HepG2 (cell line): ENCODE results near the gene FAAP20. TPM values are rescaled to one million over a fixed set of nuclear protein-coding genes. Genes with fewer than 3 reads are reported as not detected.
A peak's percentile ranks its signal among the peaks of the same experiment; 100 is the strongest.

Source experiments
- HNRNPLL ChIP-seq: fragments of 200-400 bp; formaldehyde crosslinking; IDR thresholded peaks from 2 replicates; pipeline ENCODE4 v1.6.1; 2017; ENCODE audit warnings: mild to moderate bottlenecking, low read depth, low read length; ENCODE audit not compliant: poor library complexity, severe bottlenecking
- IKZF4 ChIP-seq: sonication (generic); formaldehyde crosslinking; IDR thresholded peaks from 2 replicates; pipeline ENCODE4 v1.5.1; 2020; ENCODE audit warnings: borderline replicate concordance, mild to moderate bottlenecking, low read depth, missing genetic modification reagents; ENCODE audit errors: not compliant biosample characterization
- MEIS1 ChIP-seq: sonication (generic); formaldehyde crosslinking; IDR thresholded peaks from 2 replicates; pipeline ENCODE4 v1.9.0; 2021; ENCODE audit warnings: mild to moderate bottlenecking, missing genetic modification reagents, moderate library complexity, borderline replicate concordance
- MEIS2 ChIP-seq: sonication (generic); formaldehyde crosslinking; IDR thresholded peaks from 2 replicates; pipeline ENCODE4 v1.9.0; 2021; ENCODE audit warnings: mild to moderate bottlenecking, missing genetic modification reagents
- MXD4 ChIP-seq: IDR thresholded peaks from 2 replicates; pipeline ENCODE4 v1.6.1; 2016; ENCODE audit warnings: mild to moderate bottlenecking, missing biosample characterization, missing genetic modification reagents
- SATB2 ChIP-seq: sonication (generic); formaldehyde crosslinking; IDR thresholded peaks from 2 replicates; pipeline ENCODE4 v1.5.0; 2020; ENCODE audit warnings: missing genetic modification reagents
- SIN3A ChIP-seq: IDR thresholded peaks from 2 replicates; pipeline ENCODE4 v1.6.1; 2011; ENCODE audit warnings: low read depth, mild to moderate bottlenecking, control low read depth, low read length, borderline replicate concordance
- YEATS2 ChIP-seq: sonication (generic); formaldehyde crosslinking; IDR thresholded peaks from 2 replicates; pipeline ENCODE4 v1.4.0; 2020; ENCODE audit warnings: missing genetic modification reagents, borderline replicate concordance
- ZBTB38 ChIP-seq: sonication (generic); formaldehyde crosslinking; IDR thresholded peaks from 2 replicates; pipeline ENCODE4 v1.5.1; 2020; ENCODE audit warnings: mild to moderate bottlenecking, missing genetic modification reagents
- ZNF747 ChIP-seq: sonication (generic); formaldehyde crosslinking; IDR thresholded peaks from 2 replicates; pipeline ENCODE4 v1.8.1; 2023; ENCODE audit warnings: missing genetic modification reagents, mild to moderate bottlenecking, borderline replicate concordance
- polyA plus RNA-seq, 8 experiments: library from polyadenylated mRNA; depleted of rRNA in 3 of 8; stranded (reverse) in 7 of 8; unstranded in 1 of 8; fragments of >200 nt; fragmentation: Illumina TruSeq in 4 of 8; extraction: Trizol in 4 of 8; gene quantifications; 2 replicates each; pipeline versions ENCODE4 v1.2.1 to v1.2.3, GENCODE V29; 2011 to 2016; ENCODE audit warnings: low read depth in 4 of 8, missing spikeins in 1 of 8, mixed read lengths in 1 of 8; ENCODE audit not compliant: insufficient read depth in 1 of 8
- total RNA-seq, 5 experiments: library from RNA; depleted of rRNA; stranded (reverse); fragments of >200 nt; fragmentation: Illumina TruSeq; extraction: Trizol; gene quantifications; 2 replicates each; pipeline ENCODE4 v1.2.3, GENCODE V29; 2016; ENCODE audit warnings: low read depth in 1 of 5
- TF ChIP-seq, protein P1 (sequence below): sonication (generic); formaldehyde crosslinking; IDR thresholded peaks from 2 replicates; pipeline ENCODE4 v1.8.0; 2022; ENCODE audit warnings: mild to moderate bottlenecking, missing genetic modification reagents, borderline replicate concordance
- TF ChIP-seq, protein P2 (sequence below): sonication (generic); formaldehyde crosslinking; IDR thresholded peaks from 2 replicates; pipeline ENCODE4 v1.5.0; 2020; ENCODE audit warnings: mild to moderate bottlenecking, missing genetic modification reagents, moderate library complexity
- TF ChIP-seq, protein P3 (sequence below): sonication (generic); formaldehyde crosslinking; IDR thresholded peaks from 2 replicates; pipeline ENCODE4 v1.9.0; 2021; ENCODE audit warnings: missing genetic modification reagents, borderline replicate concordance
- TF ChIP-seq, protein P4 (sequence below): sonication (generic); formaldehyde crosslinking; IDR thresholded peaks from 2 replicates; pipeline ENCODE4 v1.4.0; 2020; ENCODE audit warnings: mild to moderate bottlenecking, low read depth, missing genetic modification reagents

Gene FAAP20
- total and polyA plus RNA-seq, 2 of the 13 experiments (the other 11 are each of a cell fraction or from before 2014, with no cell fraction given), result 9.6 to 10.8 TPM

DNA sequence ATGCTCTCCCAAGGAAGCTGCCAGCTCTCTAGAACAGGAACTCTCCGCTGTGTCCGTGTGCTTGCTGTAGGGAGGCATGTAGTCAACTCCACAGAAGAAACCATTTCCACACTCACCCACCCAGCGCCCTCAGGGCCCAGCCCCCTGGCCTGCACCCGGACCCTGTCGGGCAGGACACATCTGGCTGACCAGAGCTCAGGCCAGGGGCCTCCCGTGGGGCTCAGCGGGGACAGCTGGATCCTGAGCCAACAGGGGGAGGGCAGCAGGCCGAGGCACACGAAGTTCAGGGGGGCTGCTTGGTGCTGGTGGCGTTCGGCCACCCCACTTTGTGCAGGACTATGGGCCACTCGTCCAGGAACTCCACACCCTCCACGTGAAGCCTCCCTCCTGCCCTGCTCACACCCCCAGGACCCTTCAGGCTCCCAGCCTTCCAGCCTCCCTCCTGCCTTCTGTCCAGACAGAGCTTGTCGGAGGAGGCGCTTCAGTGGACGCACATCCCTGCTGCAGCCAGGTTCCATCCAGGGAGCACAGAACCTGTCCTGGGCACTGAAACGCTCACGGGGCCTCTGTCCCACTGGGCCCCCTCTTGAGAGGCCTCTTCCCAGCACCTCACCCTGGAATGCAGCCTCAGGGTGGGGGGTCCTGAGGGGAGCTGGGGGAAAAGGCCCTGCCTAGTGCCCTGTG, 15.0 kb upstream of the FAAP20 start (continued):
- TF ChIP-seq, protein P1, sequence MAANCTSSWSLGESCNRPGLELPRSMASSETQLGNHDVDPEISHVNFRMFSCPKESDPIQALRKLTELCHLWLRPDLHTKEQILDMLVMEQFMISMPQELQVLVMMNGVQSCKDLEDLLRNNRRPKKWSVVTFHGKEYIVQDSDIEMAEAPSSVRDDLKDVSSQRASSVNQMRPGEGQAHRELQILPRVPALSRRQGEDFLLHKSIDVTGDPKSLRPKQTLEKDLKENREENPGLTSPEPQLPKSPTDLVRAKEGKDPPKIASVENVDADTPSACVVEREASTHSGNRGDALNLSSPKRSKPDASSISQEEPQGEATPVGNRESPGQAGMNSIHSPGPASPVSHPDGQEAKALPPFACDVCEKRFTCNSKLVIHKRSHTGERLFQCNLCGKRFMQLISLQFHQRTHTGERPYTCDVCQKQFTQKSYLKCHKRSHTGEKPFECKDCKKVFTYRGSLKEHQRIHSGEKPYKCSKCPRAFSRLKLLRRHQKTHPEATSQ (CRISPR knock-in tag), result no peak
- TF ChIP-seq MEIS2 (CRISPR knock-in tag), result no peak
- no peak for TF ChIP-seq ZNF747
- TF ChIP-seq MEIS1, result no peak
- TF ChIP-seq SIN3A, result no peak
- TF ChIP-seq SATB2 (CRISPR knock-in tag), result no peak
- TF ChIP-seq IKZF4, result no peak
- TF ChIP-seq ZBTB38, result 0 out of 2 replicates have a peak, but pooled peaks have one; percentile 21
- no peak for TF ChIP-seq YEATS2
- no peak for TF ChIP-seq HNRNPLL
- TF ChIP-seq, protein P2, sequence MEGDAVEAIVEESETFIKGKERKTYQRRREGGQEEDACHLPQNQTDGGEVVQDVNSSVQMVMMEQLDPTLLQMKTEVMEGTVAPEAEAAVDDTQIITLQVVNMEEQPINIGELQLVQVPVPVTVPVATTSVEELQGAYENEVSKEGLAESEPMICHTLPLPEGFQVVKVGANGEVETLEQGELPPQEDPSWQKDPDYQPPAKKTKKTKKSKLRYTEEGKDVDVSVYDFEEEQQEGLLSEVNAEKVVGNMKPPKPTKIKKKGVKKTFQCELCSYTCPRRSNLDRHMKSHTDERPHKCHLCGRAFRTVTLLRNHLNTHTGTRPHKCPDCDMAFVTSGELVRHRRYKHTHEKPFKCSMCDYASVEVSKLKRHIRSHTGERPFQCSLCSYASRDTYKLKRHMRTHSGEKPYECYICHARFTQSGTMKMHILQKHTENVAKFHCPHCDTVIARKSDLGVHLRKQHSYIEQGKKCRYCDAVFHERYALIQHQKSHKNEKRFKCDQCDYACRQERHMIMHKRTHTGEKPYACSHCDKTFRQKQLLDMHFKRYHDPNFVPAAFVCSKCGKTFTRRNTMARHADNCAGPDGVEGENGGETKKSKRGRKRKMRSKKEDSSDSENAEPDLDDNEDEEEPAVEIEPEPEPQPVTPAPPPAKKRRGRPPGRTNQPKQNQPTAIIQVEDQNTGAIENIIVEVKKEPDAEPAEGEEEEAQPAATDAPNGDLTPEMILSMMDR (CRISPR knock-in tag), result no peak
- TF ChIP-seq, protein P3, sequence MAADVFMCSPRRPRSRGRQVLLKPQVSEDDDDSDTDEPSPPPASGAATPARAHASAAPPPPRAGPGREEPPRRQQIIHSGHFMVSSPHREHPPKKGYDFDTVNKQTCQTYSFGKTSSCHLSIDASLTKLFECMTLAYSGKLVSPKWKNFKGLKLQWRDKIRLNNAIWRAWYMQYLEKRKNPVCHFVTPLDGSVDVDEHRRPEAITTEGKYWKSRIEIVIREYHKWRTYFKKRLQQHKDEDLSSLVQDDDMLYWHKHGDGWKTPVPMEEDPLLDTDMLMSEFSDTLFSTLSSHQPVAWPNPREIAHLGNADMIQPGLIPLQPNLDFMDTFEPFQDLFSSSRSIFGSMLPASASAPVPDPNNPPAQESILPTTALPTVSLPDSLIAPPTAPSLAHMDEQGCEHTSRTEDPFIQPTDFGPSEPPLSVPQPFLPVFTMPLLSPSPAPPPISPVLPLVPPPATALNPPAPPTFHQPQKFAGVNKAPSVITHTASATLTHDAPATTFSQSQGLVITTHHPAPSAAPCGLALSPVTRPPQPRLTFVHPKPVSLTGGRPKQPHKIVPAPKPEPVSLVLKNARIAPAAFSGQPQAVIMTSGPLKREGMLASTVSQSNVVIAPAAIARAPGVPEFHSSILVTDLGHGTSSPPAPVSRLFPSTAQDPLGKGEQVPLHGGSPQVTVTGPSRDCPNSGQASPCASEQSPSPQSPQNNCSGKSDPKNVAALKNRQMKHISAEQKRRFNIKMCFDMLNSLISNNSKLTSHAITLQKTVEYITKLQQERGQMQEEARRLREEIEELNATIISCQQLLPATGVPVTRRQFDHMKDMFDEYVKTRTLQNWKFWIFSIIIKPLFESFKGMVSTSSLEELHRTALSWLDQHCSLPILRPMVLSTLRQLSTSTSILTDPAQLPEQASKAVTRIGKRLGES (CRISPR knock-in tag), result no peak
- TF ChIP-seq, protein P4, sequence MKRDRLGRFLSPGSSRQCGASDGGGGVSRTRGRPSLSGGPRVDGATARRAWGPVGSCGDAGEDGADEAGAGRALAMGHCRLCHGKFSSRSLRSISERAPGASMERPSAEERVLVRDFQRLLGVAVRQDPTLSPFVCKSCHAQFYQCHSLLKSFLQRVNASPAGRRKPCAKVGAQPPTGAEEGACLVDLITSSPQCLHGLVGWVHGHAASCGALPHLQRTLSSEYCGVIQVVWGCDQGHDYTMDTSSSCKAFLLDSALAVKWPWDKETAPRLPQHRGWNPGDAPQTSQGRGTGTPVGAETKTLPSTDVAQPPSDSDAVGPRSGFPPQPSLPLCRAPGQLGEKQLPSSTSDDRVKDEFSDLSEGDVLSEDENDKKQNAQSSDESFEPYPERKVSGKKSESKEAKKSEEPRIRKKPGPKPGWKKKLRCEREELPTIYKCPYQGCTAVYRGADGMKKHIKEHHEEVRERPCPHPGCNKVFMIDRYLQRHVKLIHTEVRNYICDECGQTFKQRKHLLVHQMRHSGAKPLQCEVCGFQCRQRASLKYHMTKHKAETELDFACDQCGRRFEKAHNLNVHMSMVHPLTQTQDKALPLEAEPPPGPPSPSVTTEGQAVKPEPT (CRISPR knock-in tag), result no peak
- TF ChIP-seq MXD4 (CRISPR knock-in tag), result no peak
